HCT116 (cell line): ENCODE measurements around the gene GSAP. TPM values are rescaled to one million over a fixed set of nuclear protein-coding genes. Genes with fewer than 3 reads are reported as not detected.

ENCODE experiments used
- ATAC-seq: fragments of 200-7000 bp; cut with Tn5 transposase; 2 replicates; pipeline ENCODE4 v1.9.1; 2020; ENCODE audit warnings: mild to moderate bottlenecking, moderate library complexity
- BruUV-seq: library from RNA; stranded (reverse); fragments of 400-500 nt; replicated peaks from 2 replicates; lab custom pipeline; 2021; lab: Mats Ljungman, UMichigan
- CTCF ChIA-PET: fragments of 300-600 bp; sonication (Branson Sonifier 250); formaldehyde crosslinking; loops from one replicate; lab custom pipeline; 2021; ENCODE audit warnings: antibody characterized with exemption; lab: Charles Lee
- POLR2A ChIA-PET: fragments of 300-600, 350-600 bp; sonication (Branson Sonifier 250); formaldehyde crosslinking; loops from one replicate; lab custom pipeline; 2021; ENCODE audit warnings: antibody characterized with exemption; lab: Charles Lee
- RAD21 ChIA-PET, 2 experiments: fragments of 300-600 bp; sonication (Branson Sonifier 250); formaldehyde crosslinking; loops; one replicate each; lab custom pipeline; 2023; ENCODE audit warnings: low total read pairs in 2 of 2; ENCODE audit not compliant: uncharacterized antibody in 2 of 2, unreplicated experiment in 2 of 2, low non-redundant PET in 1 of 2; lab: Charles Lee
- DNase-seq: peaks from one replicate; pipeline ENCODE4 v3.0.0-alpha.2; 2010; ENCODE audit warnings: low read depth, low spot score
- H2AFZ ChIP-seq: fragments of 200-600 bp; shearing (Covaris generic), sonication (generic); 2 replicates; pipeline ENCODE4 v1.6.1; 2017; ENCODE audit warnings: low read depth, mixed run types, mixed read lengths, antibody characterized with exemption, low read length; ENCODE audit not compliant: poor library complexity, severe bottlenecking
- H3K27ac ChIP-seq: 2 replicates; pipeline ENCODE4 v1.5.1; 2012; ENCODE audit warnings: low read depth, low read length
- H3K27me3 ChIP-seq: fragments of 200-600 bp; sonication (generic); 2 replicates; pipeline ENCODE4 v1.6.1; 2016; ENCODE audit warnings: mixed run types, low read length, mixed read lengths; ENCODE audit not compliant: insufficient read depth
- H3K36me3 ChIP-seq, 2 experiments: fragments of 200-500 bp in 1 of 2; fragments of 200-600 bp in 1 of 2; sonication (Bioruptor generic) in 1 of 2; sonication (generic) in 1 of 2; 2 replicates each; pipeline versions ENCODE4 v1.5.1 to v1.6.1; 2014 to 2016; ENCODE audit warnings: low read length in 2 of 2, inconsistent platforms in 1 of 2, mixed read lengths in 1 of 2, mixed run types in 1 of 2; ENCODE audit not compliant: insufficient read depth in 2 of 2, control insufficient read depth in 1 of 2
- H3K4me1 ChIP-seq, 2 experiments: fragments of 200-600 bp in 1 of 2; sonication (generic) in 1 of 2; 2 replicates each; pipeline versions ENCODE4 v1.5.1 to v1.6.1; 2012 to 2017; ENCODE audit warnings: low read length in 2 of 2, inconsistent platforms in 1 of 2, mild to moderate bottlenecking in 1 of 2, mixed read lengths in 1 of 2, mixed run types in 1 of 2, moderate library complexity in 1 of 2; ENCODE audit not compliant: insufficient read depth in 2 of 2, control insufficient read depth in 1 of 2
- H3K4me2 ChIP-seq: fragments of 200-600 bp; sonication (generic); 2 replicates; pipeline ENCODE4 v1.6.1; 2017; ENCODE audit warnings: mixed run types, low read length, mixed read lengths
- H3K4me3 ChIP-seq, 2 experiments: fragments of 200-600 bp in 1 of 2; sonication (generic) in 1 of 2; replicated peaks in 1 of 2; 2 replicates each; pipeline ENCODE4 v1.5.1; 2011 to 2016; ENCODE audit warnings: low read length in 2 of 2, control low read depth in 1 of 2, low read depth in 1 of 2, mild to moderate bottlenecking in 1 of 2, mixed read lengths in 1 of 2, mixed run types in 1 of 2
- H3K79me2 ChIP-seq: fragments of 200-600 bp; sonication (generic); 2 replicates; pipeline ENCODE4 v1.6.1; 2017; ENCODE audit warnings: mild to moderate bottlenecking, mixed run types, low read length, moderate library complexity, mixed read lengths; ENCODE audit not compliant: insufficient read depth
- H3K9ac ChIP-seq: fragments of 200-600 bp; sonication (generic); 2 replicates; pipeline ENCODE4 v1.6.1; 2016; ENCODE audit warnings: low read length, mixed read lengths
- H3K9me2 ChIP-seq: fragments of 200-600 bp; sonication (generic), shearing (Covaris generic); 2 replicates; pipeline ENCODE4 v1.6.1; 2017; ENCODE audit warnings: mixed run types, mild to moderate bottlenecking, moderate library complexity; ENCODE audit not compliant: insufficient read depth
- H3K9me3 ChIP-seq, 2 experiments: fragments of 200-500 bp in 1 of 2; fragments of 200-600 bp in 1 of 2; sonication (Bioruptor generic) in 1 of 2; sonication (generic) in 1 of 2; 2 replicates each; pipeline ENCODE4 v1.6.1; 2014 to 2017; ENCODE audit warnings: low read length in 2 of 2, mixed read lengths in 2 of 2, inconsistent platforms in 1 of 2, low read depth in 1 of 2, mild to moderate bottlenecking in 1 of 2, mixed run types in 1 of 2, moderate library complexity in 1 of 2; ENCODE audit not compliant: control insufficient read depth in 1 of 2, insufficient read depth in 1 of 2
- H4K20me1 ChIP-seq: fragments of 200-600 bp; sonication (generic), shearing (Covaris generic); 2 replicates; pipeline ENCODE4 v1.6.1; 2017; ENCODE audit warnings: mixed run types, mild to moderate bottlenecking, moderate library complexity; ENCODE audit not compliant: insufficient read depth
- CBX3 ChIP-seq: IDR thresholded peaks from 2 replicates; pipeline ENCODE4 v1.6.1; 2012; ENCODE audit warnings: low read depth
- CEBPB ChIP-seq: IDR thresholded peaks from 2 replicates; pipeline ENCODE4 v1.6.1; 2012; ENCODE audit warnings: low read depth
- EGR1 ChIP-seq: IDR thresholded peaks from 2 replicates; pipeline ENCODE4 v1.6.1; 2012; ENCODE audit warnings: low read depth
- EZH2 ChIP-seq: fragments of 200-600 bp; sonication (generic); IDR thresholded peaks from 2 replicates; pipeline ENCODE4 v1.6.1; 2017; ENCODE audit warnings: antibody characterized with exemption, mixed run types
- POLR2AphosphoS5 ChIP-seq: IDR thresholded peaks from 2 replicates; pipeline ENCODE4 v1.6.1; 2011; ENCODE audit warnings: mild to moderate bottlenecking, low read depth, low read length, moderate library complexity
- RAD21 ChIP-seq: IDR thresholded peaks from 2 replicates; pipeline ENCODE4 v1.6.1; 2012; ENCODE audit warnings: low read depth, mild to moderate bottlenecking
- SIN3A ChIP-seq: IDR thresholded peaks from 2 replicates; pipeline ENCODE4 v1.6.1; 2012; ENCODE audit warnings: low read depth
- SP1 ChIP-seq: IDR thresholded peaks from 2 replicates; pipeline ENCODE4 v1.6.1; 2012; ENCODE audit warnings: low read depth
- SRF ChIP-seq: IDR thresholded peaks from 2 replicates; pipeline ENCODE4 v1.6.1; 2012; ENCODE audit warnings: low read depth
- intact Hi-C: fragments of 100-400 bp; cut with micrococcal nuclease; formaldehyde crosslinking; loops from 2 replicates; pipeline ENCODE4 v1.10.0; 2022
- total RNA-seq: library from RNA; stranded (reverse); gene quantifications from one replicate; pipeline ENCODE4 v1.2.1, GENCODE V29; 2021; ENCODE audit not compliant: unreplicated experiment
- TF ChIP-seq, protein P1 (sequence below): IDR thresholded peaks from 2 replicates; pipeline ENCODE4 v1.6.1; 2011; ENCODE audit warnings: mild to moderate bottlenecking, low read length, moderate library complexity; ENCODE audit not compliant: insufficient replicate concordance; ENCODE audit errors: extremely low read depth
- TF ChIP-seq, protein P2 (sequence below): IDR thresholded peaks from 2 replicates; pipeline ENCODE4 v1.6.1; 2012
- TF ChIP-seq, protein P3 (sequence below): IDR thresholded peaks from 2 replicates; pipeline ENCODE4 v1.6.1; 2012; ENCODE audit warnings: low read depth

GSAP gene
- total RNA-seq, 1 experiment from 2014 or later = not detected

DNA sequence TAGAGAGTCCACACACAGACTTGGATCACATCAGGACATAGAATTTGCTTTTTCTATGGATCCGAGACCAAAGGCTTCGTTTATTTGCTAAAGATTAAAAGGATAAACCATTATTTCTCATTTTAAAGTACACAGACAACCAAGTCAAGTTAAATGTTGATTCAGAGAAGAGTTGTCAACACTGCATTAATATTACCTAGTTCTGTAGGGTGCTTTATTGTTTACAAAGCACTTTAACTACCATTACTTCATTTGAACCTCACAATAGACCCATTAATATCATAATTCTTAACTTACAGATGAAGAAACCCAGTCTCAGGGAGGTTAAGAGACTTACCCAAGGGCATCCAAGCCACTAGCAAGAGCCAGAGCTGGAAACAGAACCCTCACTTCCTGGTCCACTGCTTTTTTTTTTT lies 43.2 kb upstream of the GSAP start (continued):
- TF ChIP-seq, protein P1, sequence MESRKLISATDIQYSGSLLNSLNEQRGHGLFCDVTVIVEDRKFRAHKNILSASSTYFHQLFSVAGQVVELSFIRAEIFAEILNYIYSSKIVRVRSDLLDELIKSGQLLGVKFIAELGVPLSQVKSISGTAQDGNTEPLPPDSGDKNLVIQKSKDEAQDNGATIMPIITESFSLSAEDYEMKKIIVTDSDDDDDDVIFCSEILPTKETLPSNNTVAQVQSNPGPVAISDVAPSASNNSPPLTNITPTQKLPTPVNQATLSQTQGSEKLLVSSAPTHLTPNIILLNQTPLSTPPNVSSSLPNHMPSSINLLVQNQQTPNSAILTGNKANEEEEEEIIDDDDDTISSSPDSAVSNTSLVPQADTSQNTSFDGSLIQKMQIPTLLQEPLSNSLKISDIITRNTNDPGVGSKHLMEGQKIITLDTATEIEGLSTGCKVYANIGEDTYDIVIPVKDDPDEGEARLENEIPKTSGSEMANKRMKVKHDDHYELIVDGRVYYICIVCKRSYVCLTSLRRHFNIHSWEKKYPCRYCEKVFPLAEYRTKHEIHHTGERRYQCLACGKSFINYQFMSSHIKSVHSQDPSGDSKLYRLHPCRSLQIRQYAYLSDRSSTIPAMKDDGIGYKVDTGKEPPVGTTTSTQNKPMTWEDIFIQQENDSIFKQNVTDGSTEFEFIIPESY = no peak
- TF ChIP-seq SRF (no peak), EZH2 (no peak), CEBPB (no peak)

DNA sequence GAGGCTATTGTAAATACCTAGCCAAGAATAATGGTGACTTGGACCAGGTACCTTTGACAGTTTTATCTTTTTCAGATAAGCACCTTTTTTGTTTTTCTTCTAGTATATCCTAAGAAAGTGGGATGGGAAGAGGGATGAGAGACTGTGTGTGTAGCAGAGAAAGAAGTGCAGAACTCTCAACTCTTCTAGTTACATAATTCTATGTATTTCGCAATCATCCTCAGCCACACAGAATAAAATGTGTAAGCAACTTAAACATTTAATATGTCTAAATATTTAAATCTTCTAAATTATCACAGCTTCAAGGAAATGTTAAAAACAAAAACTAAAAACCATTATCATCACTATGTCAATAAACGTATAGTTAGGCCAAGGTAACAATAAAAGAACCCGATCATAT lies 42.6 kb upstream of the GSAP start:
- intact Hi-C loops = no loop called here
- CTCF ChIA-PET = no interaction called here
- TF ChIP-seq EGR1 (no peak), POLR2AphosphoS5 (no peak), CEBPB (peak; percentile 42; the same call in 1 of the 2 replicates)
- TF ChIP-seq, all 23 proteins: peak for 1
- Histone ChIP-seq H3K9ac (no peak overlapping the region), H3K9me2 (no peaks in the 10 kb centered on the region), H3K27ac (no peak overlapping the region), H3K79me2 (no peaks in the 10 kb centered on the region), H2AFZ (no peak overlapping the region), H3K4me3 (no peak overlapping the region), H3K36me3 (no peaks in the 10 kb centered on the region), H3K4me2 (no peak overlapping the region), H3K9me3 (no peaks in the 10 kb centered on the region), H4K20me1 (no peaks in the 10 kb centered on the region), H3K27me3 (no peaks in the 10 kb centered on the region), H3K4me1 (peaks cover 0 to 9% of the 10 kb centered on the region in 2 experiments; a peak in 2 of 4 replicates)
- ATAC-seq (no peak), DNase-seq (no peak)
- ChIA-PET POLR2A (no interaction called here), RAD21 (no interaction called here)
- BruUV-seq = no TSS peak

DNA sequence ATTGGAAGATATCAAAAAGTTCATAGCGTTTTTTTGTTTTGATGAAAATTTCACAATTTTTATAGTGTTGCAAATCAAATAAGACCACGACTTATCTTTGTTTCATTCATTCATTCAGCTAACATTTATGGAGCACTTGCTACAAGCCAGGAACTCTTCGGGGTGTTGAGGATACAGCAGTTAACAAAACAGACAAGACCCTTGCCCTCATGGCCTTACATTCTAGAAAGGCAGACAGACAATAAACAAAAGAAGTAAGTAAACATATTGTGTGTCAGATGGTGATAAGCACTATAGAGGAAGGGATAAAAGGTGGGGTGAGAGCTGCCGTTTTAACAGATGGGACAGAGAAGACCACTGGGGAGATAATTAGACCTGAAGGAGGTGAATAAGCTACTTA lies 41.6 kb upstream of the GSAP start:
- intact Hi-C loops = no loop called here
- no peak for ATAC-seq
- TF ChIP-seq SIN3A = no peak
- no peak for TF ChIP-seq SP1
- TF ChIP-seq, protein P2, sequence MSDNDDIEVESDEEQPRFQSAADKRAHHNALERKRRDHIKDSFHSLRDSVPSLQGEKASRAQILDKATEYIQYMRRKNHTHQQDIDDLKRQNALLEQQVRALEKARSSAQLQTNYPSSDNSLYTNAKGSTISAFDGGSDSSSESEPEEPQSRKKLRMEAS = no peak
- TF ChIP-seq POLR2AphosphoS5 = no peak
- TF ChIP-seq SRF = no peak
- TF ChIP-seq, protein P3, sequence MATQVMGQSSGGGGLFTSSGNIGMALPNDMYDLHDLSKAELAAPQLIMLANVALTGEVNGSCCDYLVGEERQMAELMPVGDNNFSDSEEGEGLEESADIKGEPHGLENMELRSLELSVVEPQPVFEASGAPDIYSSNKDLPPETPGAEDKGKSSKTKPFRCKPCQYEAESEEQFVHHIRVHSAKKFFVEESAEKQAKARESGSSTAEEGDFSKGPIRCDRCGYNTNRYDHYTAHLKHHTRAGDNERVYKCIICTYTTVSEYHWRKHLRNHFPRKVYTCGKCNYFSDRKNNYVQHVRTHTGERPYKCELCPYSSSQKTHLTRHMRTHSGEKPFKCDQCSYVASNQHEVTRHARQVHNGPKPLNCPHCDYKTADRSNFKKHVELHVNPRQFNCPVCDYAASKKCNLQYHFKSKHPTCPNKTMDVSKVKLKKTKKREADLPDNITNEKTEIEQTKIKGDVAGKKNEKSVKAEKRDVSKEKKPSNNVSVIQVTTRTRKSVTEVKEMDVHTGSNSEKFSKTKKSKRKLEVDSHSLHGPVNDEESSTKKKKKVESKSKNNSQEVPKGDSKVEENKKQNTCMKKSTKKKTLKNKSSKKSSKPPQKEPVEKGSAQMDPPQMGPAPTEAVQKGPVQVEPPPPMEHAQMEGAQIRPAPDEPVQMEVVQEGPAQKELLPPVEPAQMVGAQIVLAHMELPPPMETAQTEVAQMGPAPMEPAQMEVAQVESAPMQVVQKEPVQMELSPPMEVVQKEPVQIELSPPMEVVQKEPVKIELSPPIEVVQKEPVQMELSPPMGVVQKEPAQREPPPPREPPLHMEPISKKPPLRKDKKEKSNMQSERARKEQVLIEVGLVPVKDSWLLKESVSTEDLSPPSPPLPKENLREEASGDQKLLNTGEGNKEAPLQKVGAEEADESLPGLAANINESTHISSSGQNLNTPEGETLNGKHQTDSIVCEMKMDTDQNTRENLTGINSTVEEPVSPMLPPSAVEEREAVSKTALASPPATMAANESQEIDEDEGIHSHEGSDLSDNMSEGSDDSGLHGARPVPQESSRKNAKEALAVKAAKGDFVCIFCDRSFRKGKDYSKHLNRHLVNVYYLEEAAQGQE = no peak
- no peak for TF ChIP-seq RAD21
- TF ChIP-seq CBX3 = no peak

More for the DNA sequence above, 41.6 kb upstream of the GSAP start:
- H2AFZ ChIP-seq = no peak overlapping the region
- H3K4me2 ChIP-seq = no peak overlapping the region
- no peaks in the 10 kb centered on the region for H3K79me2 ChIP-seq
- no peak overlapping the region for H3K27ac ChIP-seq
- ChIA-PET RAD21 (no interaction called here), POLR2A (no interaction called here), CTCF (no interaction called here)
- BruUV-seq = no TSS peak
- H3K9ac ChIP-seq = no peak overlapping the region
- DNase-seq = no peak
- H3K4me1 ChIP-seq = peaks cover 0 to 4% of the 10 kb centered on the region in 2 experiments; a peak in 1 of 4 replicates
- H3K27me3 ChIP-seq = no peaks in the 10 kb centered on the region
- H3K9me3 ChIP-seq = no peaks in the 10 kb centered on the region
- no peaks in the 10 kb centered on the region for H4K20me1 ChIP-seq
- no peak overlapping the region for H3K4me3 ChIP-seq
- no peaks in the 10 kb centered on the region for H3K9me2 ChIP-seq
- no peaks in the 10 kb centered on the region for H3K36me3 ChIP-seq
